GM18507 (cell line): ENCODE measurements around the gene FAM236D.
"Not testable (repeated sequence)": the region's sequence is repeated elsewhere in the genome, so short reads cannot be mapped to it uniquely, and the experiment has no call there.

Experiments
- DNase-seq: peaks from one replicate; pipeline ENCODE4 v3.0.0; 2011; ENCODE audit warnings: low read depth; ENCODE audit not compliant: insufficient read length; ENCODE audit errors: extremely low spot score
- FAIRE-seq: peaks from 2 replicates; lab custom pipeline; 2011; peaks lifted over from hg19 to GRCh38; lab: Jason Lieb, UNC

The FAM236D gene

GRCh38 chrX:72808110-72808509 lies at the start of gene FAM236D:
FAM236D (minus strand) TSS chrX:72808210; CDS start chrX:72808110, 100 bp downstream.
- FAIRE-seq: not testable (repeated sequence)

GRCh38 chrX:72837532-72837931 lies 29.5 kb upstream of the FAM236D start:
- FAIRE-seq, DNase-seq: not testable (repeated sequence)

More at GRCh38 chrX:72808110-72808509, at the start of gene FAM236D:
- DNase-seq: not testable (repeated sequence)

- not testable (repeated sequence) for DNase-seq, FAIRE-seq
Measured at GRCh38 chrX:72830701-72831100, 22.7 kb upstream of the FAM236D start.

GRCh38 chrX:72790390-72790789 lies 17.6 kb downstream of the FAM236D start:
- FAIRE-seq, DNase-seq: not testable (repeated sequence)

- DNase-seq, FAIRE-seq: not testable (repeated sequence)
Measured at GRCh38 chrX:72788142-72788541, 19.9 kb downstream of the FAM236D start.

GRCh38 chrX:72783964-72784363 lies 24.0 kb downstream of the FAM236D start:
- FAIRE-seq: not testable (repeated sequence)

GRCh38 chrX:72783365-72783936 lies 24.6 kb downstream of the FAM236D start:
- FAIRE-seq, DNase-seq: not testable (repeated sequence)

More at GRCh38 chrX:72783964-72784363, 24.0 kb downstream of the FAM236D start:
- not testable (repeated sequence) for DNase-seq

DNA sequence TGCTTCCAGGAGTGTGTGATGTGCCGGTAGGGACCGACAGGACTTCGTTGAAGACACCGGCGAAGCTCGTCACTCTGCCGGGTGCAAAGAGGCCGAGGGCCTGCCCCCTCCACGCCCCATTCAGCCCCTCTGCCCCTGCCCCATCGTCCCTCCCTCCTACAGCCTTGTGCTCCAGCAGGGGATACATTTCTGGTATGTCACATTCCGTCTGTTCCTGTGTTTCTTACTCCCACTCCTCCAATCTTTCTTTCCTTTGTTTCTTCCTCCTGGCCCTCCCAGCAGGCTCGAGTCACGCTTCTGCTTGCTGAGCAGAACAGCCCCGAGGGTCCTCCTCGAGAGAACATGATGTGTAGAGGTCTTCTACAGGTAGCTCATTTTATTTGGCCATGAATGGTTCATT lies 25.4 kb downstream of the FAM236D start, which contains the start of gene FAM236B:
Gene FAM236B, minus strand, starts transcription at position 101 of the 400 bp plus-strand sequence. Its CDS starts 100 bp downstream, at position 1.
- not testable (repeated sequence) for FAIRE-seq, DNase-seq

GRCh38 chrX:72778146-72778545 lies 29.9 kb downstream of the FAM236D start:
- not testable (repeated sequence) for DNase-seq
- FAIRE-seq: peak; percentile 79

DNA sequence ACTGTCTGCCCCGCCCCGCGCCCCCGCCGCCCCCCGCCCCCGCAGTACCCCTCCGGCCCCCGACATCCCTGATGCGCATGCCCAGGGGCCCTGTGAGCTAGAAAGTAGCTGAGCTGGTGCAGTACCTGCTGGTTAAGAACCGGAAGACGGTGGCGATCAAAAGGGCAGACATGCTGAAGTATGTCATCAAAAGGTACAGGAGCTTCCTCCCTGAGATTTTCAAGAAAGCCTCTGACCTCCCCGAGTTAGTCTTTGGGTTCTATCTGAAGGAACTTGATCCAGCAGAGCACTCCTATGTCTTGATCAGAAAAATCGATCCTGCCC lies 30.6 kb downstream of the FAM236D start:
- FAIRE-seq: peak; percentile 93
- not testable (repeated sequence) for DNase-seq

- DNase-seq: not testable (repeated sequence)
- peak; percentile 96 for FAIRE-seq
Measured at GRCh38 chrX:72776653-72777466, 31.1 kb downstream of the FAM236D start, which contains the start of gene DMRTC1B. DMRTC1B (plus strand) TSS chrX:72776890; CDS start chrX:72845136, 68,246 bp downstream.

DNA sequence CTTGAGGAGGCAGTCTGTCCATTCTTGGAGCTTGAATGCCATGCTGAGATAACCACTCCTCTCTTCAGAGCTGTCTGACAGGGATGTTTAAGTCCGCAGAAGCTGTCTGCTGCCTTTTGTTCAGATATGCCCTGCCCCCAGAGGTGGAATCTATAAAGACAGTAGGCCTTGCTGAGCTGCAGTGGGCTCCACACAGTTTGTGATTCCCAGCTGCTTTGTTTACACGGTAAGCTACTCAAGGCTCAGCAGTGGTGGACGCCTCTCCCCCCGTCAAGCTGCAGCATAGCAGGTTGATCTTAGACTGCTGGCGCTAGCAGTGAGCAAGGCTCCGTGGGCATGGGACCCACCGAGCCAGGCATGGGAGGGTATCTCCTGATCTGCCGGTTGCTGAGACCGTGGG lies 47.6 kb downstream of the FAM236D start:
- FAIRE-seq: not testable (repeated sequence)

More for the DNA sequence above, 47.6 kb downstream of the FAM236D start:
- DNase-seq: not testable (repeated sequence)
